Activated naive CD8-positive, alpha-beta T cell treated with anti-CD3 and anti-CD28 coated beads, Interleukin-2, amount 50 U/mL, for 16 hours (primary cell): ENCODE results near the gene S100P.
"Not testable (repeated sequence)": the region's sequence is repeated elsewhere in the genome, so short reads cannot be mapped to it uniquely, and the experiment has no call there.

ENCODE experiments used
- DNase-seq: peaks from one replicate; pipeline ENCODE4 v3.0.0-alpha.2; 2020; ENCODE audit warnings: low read depth, low spot score

Gene S100P

DNA sequence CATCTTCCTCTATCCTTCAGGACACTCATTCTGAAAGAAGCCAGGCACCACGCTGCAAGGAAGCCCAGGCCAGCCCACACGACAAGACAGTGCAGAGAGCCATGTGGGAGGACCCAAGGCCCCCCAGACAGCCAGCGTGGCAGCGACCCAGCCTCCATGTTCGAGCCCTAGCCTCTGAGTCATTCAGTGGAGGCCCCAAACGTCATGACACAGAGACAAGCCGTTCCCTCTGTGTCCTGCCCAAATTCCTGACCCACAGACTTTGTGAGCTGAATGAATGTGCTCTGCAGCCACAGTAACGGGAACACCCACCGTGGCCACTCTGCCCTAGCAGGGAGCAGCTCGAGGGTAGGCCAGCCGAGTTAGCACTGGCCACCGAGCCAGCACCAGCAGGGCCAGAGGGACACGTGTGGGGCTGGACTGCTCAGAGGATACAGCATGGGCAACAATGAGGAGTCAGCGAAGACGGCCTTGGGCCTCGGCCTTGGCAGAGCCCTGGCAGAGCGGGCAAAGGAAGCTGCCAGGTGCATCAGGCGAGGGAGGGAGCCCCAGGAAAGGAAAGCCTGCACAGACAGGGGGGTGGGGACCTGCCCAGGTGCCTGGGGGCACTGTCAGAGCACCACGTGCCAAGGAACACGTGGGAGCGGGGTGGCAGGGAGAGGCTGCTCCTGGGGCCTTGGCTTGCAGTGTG lies 30.9 kb downstream of the S100P start:
- DNase-seq = no peak

DNA sequence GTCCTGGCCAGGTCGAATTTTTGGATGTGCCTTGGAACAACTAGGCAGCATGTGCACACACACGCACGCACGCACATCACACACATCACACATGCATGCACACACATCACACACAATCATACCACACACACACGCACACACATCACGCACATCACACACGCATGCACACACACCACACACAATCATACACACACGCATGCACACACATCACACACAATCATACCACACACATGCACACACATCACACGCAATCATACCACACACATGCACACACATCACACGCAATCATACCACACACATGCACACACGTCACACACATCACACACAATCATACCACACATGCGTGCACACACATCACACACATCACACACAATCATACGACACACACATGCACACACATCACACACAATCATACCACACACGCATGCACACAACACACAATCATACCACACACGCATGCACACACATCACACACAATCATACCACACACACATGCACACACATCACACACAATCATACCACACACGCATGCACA lies 31.8 kb downstream of the S100P start:
- not testable (repeated sequence) for DNase-seq

GRCh38 chr4:6727081-6727942 lies 33.6 kb downstream of the S100P start:
- DNase-seq = no peak

GRCh38 chr4:6727943-6728250 lies 34.2 kb downstream of the S100P start:
- no peak for DNase-seq

DNA sequence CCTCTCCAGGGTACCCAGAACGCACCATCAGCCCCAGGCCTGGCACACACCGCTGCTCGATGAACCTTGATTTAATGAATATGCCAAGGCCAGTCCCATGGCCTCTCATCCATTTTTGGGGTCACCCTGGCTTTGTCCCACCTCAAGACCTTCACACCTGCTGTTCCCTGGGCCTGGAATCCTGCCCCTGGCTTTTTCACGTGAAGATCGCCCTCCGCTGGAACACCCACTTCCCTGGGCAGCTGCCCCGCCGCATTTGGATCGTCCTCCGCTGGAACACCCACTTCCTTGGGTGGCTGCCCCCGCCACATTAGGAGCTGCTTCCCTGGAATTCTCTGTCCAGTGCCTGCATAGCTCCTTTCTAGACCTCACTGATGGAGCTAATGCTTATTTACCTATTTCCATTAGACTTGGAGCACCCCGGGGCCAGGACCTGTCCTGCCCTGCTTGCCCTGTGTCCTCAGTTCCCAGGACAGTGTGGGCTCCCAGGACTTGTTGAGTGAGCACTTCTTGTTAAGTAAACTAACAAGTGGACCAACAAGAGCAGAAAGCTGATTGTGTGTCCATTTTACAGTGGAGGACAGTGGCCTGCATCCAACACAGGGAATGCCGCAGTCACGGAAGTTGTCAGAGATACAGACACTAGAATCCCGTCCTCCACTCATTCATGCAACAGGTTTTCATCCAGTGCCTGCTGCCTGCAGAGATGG lies 34.8 kb downstream of the S100P start:
- DNase-seq = no peak

DNA sequence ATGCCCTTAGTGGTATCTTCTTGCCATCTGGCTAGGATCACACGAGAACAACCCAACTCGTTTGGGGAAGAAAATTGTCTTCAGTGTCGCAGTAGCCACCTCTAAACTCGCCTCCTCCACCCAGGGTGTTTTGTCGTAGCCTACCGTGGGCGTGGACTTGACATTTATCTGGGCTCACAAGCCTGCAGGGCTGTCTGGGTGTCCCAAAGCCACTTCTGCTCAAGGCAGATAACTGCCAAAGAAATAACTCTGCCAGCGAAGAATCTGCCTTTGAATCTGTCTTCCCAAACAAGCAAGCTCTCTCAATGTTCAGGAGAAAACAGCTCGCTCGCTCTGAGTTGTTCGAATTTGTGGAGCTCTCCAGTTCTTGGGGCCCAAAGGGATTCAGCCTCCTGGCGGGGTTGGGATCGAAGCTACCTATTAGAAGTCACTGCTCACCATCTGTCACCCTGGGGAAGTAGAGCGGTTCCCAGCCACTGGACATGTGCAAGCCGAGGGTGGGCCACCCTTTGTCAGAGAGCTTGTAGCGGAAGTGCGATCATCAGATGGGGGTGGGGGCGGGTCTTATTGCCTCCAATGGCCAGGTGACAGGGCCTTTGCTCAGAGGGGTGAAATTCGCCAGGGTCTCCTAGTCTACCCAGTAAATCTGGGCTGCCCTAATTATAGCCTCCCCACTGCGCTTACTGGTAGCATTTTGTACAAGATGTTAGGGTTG lies 37.1 kb downstream of the S100P start:
- DNase-seq = no peak

- no peak for DNase-seq
Measured at GRCh38 chr4:6731318-6731675, 37.6 kb downstream of the S100P start.

GRCh38 chr4:6731780-6732179 lies 38.1 kb downstream of the S100P start:
- DNase-seq = no peak

DNA sequence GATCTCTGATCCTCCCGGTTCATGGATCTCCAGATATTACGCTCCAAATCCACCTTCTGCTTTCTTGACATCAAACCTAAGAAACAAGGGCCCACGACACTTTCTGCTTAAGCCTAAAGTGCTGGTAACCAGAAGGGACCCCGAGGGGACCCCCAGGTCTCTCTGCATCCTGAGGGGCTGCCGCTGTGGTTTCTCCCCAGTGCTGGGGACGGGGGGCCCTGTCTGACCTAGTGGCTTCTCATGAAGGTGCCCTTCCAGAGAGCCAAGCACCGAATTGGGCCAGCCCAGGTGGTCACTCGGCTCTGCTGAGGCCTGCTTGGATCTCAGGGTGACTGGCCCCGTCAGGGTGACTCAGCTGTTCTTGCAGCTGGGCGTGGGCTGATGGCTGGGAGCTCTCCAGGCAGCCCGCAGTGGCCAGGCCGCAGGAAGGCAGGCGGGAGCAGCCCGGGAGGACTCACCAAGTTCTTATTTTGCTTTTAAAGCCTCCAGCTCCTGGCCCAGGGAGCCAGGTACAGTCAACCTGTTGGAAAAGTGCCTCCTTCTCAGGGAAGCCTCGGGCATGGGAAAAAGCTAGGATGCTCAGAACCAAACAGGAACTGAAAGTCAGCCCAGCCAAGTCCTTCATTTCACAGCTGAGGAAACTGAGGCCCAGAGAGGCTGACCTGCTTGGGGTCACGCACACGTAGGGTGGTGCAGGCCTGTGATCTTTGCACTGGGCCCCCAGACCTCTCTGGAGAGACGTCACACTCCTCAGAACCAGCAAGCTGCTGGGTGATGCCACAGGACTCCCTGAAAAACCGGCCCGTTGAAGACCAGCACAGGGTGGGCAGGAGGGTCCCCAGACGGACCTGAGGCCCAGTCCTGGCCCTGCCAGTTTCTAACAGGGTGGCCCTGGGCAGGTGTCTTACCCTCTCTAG lies 39.0 kb downstream of the S100P start:
- no peak for DNase-seq

DNA sequence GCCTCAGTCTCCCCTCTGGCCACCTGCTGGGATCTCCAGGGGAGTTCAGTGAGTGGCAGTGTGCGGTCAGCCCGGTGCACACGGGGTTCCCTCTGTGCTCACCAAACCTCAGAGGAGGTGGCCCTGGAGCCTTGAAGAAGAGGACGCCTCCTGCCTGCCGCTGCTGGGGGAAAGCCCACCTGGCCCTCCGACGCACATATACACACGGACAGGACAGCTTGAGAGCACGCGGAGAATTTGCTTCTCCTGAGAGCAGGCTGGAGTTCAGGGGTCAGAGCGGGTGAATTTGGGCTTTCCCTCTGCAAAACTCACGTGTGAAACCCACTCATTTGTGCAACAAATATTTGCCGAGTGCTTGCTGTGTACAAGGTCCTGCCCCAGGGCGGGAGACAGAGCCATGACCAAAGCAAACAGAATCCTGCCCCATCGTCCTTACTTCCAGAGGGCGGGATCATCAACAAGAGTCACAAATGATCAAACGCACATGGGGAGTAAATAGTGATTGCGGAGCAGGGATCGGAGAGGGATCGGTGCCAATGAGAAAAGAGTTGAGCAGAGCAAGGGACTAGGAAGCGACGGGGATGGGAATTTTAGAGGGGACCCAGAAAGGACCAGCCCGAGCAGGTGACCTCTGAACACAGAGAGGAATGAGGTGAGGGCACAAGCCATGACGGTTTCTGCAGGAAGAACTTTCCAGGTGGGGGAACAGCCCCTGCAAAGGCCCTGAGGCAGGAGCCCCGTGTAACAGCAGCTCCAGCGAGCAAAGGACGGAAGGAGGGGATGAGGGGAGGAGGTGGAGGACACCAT lies 39.9 kb downstream of the S100P start:
- no peak for DNase-seq

DNA sequence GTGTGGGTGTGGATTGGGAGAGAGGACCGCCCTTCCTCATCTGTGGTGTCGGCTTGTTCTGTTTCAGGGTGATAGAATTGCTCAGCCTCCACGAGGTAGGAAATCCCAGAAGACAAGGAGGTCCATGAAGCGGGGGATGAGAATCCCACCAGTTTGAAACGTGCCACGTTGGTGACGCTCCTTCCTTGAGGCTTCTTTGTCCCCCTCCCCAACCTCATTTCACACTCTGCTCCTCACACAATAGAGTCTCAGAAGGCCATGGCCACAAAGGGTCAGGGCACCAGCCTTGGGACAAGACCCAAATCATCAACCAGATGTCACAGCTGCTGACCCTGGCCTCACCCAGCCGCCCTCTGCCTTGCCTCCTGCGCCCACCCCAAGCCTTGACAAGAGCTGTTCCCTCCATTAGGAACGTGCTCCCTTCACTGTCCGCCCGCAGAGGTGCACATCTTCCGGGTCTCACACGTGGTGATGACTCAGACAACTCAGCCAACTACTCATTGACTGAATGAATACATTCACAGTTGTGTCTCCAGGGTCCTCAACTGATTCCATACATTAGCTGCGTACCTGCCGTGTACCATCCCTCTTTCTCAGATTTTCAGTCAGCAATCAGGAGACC lies 40.6 kb downstream of the S100P start:
- no peak for DNase-seq

- no peak for DNase-seq
Measured at GRCh38 chr4:6739920-6740319, 46.2 kb downstream of the S100P start.

DNA sequence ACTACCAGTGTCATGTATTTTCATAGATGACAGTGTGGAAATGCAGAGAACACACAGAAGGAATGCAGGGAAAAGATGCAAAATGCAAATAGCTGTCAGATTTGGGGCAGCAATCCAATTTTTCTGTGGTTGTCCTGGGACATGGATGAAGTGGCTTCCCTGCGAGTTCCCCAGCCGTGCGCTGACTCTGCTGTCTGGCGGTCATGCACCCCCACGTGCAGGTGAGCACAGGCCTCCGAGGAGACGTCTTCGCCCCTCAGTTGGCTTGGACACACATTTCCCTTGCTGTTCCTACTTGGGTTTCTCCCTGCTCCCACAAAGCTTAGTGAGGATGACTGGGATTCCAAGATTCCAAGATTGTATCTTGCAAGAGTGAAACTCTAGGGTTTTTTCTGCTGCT lies 46.7 kb downstream of the S100P start:
- no peak for DNase-seq

DNA sequence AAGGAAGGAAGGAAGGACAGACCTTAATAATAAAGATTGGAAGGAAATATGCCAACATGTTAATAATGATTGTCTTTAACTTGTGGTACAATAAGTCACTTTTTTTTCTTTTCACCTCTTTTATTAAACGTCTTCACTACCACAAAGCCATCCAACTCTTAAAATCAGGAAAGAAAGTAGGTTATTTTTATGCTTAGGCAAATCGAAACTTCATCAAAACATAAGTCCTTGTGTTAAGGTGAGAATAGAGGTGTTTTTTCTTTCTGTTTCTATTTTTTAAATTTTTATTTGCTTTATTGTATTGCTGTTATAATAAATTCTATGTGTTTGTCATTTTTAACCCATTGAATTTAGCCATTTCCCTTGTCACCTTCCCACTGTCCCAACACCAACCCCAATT lies 48.8 kb downstream of the S100P start:
- DNase-seq = no peak

- DNase-seq = no peak
Measured at GRCh38 chr4:6742989-6743388, 49.3 kb downstream of the S100P start.
